Esophagus muscularis mucosa (tissue), 4 donors: Measurements from ENCODE around the gene SEMA7A.

Experiments used
- CTCF ChIP-seq, 3 experiments: fragments of 200-600 bp in 2 of 3; fragments of 450-650 bp in 1 of 3; sonication (generic) in 2 of 3; IDR thresholded peaks; one replicate each; pipeline ENCODE4 v1.5.1; 2017 to 2019; ENCODE audit warnings: antibody characterized with exemption in 3 of 3, mild to moderate bottlenecking in 2 of 3, moderate library complexity in 1 of 3
- EP300 ChIP-seq: sonication (generic); formaldehyde crosslinking; IDR thresholded peaks from one replicate; pipeline ENCODE4 v1.6.1; 2017; ENCODE audit warnings: antibody characterized with exemption
- POLR2A ChIP-seq: fragments of 450-650 bp; IDR thresholded peaks from one replicate; pipeline ENCODE4 v1.6.1; 2017; ENCODE audit warnings: antibody characterized with exemption, moderate library complexity, mild to moderate bottlenecking, low read depth
- POLR2AphosphoS5 ChIP-seq, 2 donors: sonication (generic); formaldehyde crosslinking; IDR thresholded peaks; one replicate each; pipeline ENCODE4 v1.6.1; 2017; ENCODE audit warnings: antibody characterized with exemption in 2 of 2

GRCh38 chr15:74460871-74461846 is 27.4 kb upstream of the SEMA7A start, which contains the start of gene UBL7:
- TF ChIP-seq CTCF (IDR thresholded peaks at IDR 0.05) (peak; percentile 12 to 41 (median 19)), POLR2AphosphoS5 (IDR thresholded peaks at IDR 0.05) (peak; percentile 97), POLR2A (peak; percentile 75), EP300 (no peak)
